Measurements from ENCODE around the gene UNK.
"Not testable (repeated sequence)": the region's sequence is repeated elsewhere in the genome, so short reads cannot be mapped to it uniquely, and the experiment has no call there.

UNK gene

DNA sequence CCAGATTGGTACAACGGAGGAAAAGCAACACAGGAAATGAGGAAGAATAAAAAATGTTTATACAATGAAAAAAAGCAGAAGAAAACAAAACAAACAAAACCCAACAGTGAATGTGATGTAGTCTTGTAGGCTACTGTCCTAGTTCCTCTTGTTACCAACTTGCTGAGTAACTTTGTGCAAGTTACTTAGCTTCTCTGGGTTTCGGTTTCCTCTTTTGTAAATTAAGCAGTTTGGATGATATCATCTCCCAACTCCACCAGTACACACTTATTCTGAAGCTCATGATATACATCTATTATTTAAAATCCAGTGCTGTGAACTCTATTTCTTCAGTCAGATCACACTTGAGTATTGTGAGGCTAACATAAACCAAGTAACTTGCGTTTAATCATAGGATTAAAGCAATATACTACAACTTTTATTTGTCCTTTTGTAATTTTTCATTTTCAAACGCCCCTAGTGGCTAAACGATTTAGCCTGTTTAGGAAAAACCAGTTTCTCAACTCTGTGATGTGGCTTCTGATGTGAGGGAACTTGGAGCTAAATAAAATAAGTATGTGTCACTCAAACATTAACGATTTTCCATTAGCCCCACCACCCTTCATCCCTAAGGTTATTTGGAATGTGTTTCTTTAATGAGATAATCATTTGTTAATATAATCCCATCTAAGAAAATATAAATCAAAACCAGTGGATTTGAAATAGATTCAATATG is 1.4 kb upstream of the UNK start:
- DNase-seq: no peak

DNA sequence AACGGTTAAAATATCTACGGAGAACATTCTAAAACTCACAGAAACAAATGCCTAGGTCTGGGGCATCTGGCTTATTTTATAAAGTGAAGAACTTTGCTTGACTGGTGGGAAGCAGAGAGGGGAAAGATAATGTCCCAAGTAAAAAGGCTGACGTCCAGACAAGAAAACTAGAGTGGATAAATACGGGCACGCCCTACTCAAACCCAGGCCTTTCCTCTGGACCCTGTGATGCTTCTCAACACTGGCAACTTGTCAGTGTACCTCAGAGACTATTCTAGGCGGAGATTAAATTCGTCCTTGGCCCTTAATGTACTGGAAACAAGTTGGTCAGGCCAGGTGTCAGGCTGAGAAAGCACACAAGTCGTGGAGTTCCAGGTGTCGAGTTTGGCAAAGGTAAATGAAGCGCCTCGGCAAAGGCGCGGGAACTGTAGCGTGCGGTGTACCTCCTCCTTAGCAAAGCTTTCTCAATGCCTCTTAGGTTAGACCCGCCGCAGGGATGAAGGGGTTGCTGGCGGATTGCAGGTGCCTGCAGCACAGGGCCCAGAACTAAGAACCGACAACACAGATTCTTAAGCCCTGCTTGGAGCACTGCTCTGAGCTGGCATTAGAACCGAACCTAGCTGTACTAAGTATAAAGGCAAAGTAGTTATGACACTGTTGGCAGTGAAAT is 668 bp upstream of the UNK start:
- DNase-seq: peak in 16 of 42 donors; percentile 10 to 55 (median 34)
- intact Hi-C loops (cut with DNase I): loop anchor here (5.0 to 10.0 kb wide), 2 partner anchors 73 to 111 kb away; partner anchors contain the start of genes TRIM65 and WBP2

More for the DNA sequence above, 1.4 kb upstream of the UNK start:
- intact Hi-C loops (cut with DNase I): loop anchor here (5.0 to 10.0 kb wide), 2 partner anchors 74 to 112 kb away; partner anchors contain the start of genes TRIM65 and WBP2

DNA sequence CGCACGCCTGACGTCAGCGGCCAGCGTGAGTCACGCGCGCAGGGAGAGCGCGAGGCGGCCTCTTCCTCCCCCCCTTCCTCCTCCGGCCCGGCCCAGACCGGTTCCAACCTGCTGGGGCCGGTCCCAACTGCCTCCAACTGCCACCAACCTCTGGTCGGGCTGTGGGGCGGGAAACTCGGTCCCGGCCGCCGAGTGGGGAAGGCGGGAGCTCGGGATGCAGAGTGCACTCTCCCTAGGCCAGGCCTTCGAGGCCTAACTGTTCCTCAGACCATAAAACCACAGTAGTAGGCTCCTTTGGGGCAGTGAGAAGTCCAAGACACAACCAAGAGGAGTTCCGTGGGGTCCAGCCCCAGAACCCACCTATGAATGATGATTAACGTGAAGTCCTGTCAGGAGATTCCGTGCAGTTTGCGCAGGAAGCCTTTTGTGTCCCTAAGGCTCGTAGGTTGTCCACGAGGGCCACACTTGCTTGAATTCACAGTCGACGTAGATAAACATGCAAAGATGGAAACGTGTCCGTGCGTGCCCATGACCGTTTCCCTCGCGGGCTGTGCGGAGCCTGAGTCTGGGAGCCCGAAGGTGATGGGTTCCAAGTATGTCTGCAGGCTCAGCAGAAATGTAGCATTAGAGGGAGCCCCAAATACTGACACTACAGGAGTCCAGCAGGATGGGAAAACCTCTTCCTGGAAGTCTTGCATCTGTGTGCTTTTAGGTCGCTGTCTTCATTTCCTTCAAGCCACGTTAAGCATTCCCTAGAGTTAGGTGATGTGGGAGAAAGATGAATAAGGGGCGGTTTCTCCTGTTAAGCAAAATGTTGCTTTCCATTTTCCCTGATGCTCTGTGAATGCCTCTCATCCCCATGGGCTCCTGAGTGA is 647 bp downstream of the UNK start:
- peak; percentile 63 to 95 (median 87) for DNase-seq
- intact Hi-C loops (cut with DNase I): loop anchor here (10.0 kb wide), 1 partner anchor 110 kb away; the partner anchor contains the start of gene TRIM65

DNA sequence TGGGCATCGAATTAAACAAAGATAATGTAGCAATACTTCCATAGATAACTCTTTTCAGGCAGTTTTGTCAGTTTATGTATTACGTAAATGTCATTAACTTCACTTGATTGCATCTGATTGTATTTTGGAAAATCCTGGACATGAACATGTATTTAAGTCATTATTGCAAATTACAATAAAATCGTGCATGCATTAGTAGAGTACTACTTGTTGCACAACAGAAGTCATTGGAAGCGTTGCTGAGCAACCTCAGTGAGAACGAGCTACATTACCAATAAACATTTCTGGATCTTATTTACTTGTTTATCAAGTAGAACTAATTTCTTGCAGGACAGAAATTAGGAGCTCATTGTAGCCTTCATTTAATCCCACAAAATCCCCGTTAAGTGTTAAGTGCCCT is 6.6 kb downstream of the UNK start:
- intact Hi-C loops (cut with DNase I): no loop called here
- no peak for DNase-seq

DNA sequence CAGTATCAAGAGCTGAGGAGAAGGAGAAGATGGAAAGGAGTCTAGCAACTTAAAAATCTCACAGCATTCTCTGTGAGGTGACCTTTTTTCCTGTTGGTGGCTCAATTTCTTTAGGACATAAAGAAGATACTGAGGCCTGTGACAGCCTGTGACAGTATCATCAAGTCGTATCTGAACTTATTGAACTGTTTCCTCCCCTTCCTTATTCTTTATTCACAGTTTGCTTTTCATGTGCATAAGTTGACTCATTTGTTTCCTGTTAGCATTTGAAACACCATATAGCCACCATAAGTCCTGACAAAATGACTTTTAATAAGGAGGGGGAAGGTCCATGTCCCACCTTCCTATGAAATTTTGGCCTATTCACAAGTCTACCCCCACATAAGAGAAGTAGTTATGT is 8.9 kb downstream of the UNK start:
- DNase-seq: no peak
- intact Hi-C loops (cut with DNase I): no loop called here

DNA sequence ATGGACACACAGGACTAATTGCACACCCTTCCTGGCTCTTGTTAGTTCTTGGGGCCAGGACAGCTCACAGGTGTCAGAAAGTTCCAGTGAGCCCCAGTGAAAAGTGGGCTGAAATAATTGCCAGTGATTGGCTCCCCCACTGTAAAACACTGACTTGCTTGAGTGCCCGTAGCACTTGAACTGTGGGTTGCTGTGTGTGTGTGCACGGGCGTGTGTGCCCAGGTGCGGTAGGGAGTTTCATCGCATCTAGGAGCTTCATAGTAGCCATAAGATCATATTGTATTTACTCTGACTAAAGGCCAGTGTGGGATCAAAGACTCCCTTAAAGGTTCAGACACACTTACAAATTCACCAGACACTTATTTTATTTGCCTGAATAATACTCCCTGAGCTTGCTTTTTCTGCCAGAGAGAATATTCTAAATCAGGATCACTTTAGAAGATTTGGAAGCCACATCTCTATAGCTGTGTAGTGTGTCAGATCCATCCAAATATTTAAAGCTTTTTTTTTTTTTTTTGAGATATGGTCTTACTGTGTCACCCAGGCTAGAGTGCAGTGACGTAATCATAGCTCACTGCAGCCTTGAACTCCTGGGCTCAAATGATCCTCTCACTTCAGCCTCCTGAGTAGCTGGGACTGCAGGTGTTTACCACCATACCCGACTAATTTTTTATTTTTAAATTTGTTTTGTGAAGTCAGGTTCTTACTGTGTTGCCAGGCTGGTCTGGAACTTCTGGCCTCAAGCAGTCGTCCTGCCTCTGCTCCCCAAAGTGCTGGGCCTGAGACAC is 11.4 kb downstream of the UNK start:
- intact Hi-C loops (cut with DNase I): no loop called here

DNA sequence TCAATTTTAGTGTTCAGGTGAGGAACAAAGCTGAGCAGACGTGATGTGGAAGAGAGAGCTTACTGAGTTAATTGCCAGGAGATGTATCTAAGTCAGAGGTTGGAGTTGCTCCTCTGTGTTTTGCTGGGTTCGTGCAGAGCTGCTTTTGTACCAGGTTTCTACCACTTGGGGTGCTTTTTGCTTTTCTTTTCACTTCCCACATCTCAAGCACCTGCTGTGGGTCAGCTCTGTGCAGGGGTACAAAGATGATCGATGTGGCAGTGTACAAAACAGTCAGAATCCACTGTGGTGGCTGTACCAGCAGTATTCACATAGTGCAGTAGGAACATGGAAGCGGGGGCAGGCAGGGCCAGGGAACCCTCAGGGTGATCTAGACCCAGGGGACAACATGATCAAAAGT is 14.8 kb downstream of the UNK start:
- intact Hi-C loops (cut with DNase I): no loop called here
- peak in 1 of 42 donors; percentile 2 for DNase-seq

More for the DNA sequence above, 11.4 kb downstream of the UNK start:
- DNase-seq: peak in 2 of 42 donors; percentile 3 to 12

DNA sequence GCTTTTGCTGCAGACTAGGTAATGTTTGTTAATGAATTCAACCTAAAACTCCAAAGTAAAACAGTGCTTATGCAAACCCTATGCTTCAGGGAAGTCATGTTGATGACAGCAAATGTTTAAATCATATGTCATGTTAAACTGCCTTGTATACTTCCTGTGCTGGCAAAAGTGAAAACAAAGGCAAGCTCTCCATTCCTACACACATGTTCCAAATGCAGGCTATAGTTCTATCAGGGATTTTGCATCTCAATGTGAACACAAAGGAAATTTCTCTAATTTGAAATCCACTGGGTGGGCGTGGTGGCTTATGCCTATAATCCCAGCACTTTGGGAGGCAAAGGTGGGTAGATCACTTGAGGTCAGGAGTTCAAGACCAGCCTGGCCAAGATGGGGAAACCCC is 19.3 kb downstream of the UNK start:
- intact Hi-C loops (cut with DNase I): no loop called here
- DNase-seq: no peak

DNA sequence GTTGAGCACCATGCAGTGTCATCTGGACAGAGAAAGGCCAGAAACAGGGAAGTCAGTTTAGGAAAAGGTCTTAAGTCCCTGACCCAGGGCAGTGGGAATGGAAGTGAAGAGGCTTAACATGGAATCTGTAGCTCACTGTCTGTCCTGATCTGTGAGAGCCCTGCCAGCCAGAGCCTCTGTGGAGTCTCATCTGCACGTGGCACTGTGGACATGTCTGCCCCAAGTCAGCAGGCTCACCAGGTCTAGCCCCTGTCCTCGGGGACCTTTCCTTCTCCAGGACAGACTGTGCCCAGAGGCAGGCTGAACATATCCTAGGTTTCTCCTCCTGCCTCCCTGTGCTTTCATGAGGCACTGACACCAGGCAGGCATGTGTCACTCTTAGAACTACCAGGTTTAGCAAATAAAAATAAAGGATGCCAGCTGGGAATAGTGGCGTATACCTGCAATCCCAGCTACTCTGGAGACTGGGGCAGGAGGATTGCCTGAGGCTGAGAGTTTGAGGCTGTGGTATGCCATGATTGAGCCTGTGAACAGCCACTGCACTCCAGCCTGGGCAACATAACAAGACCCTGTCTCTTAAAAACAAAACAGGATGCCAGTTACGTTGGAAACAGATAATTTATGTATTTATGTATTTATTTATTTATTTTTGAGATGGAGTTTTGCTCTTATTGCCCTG is 22.4 kb downstream of the UNK start:
- no peak for DNase-seq
- intact Hi-C loops (cut with DNase I): no loop called here

DNA sequence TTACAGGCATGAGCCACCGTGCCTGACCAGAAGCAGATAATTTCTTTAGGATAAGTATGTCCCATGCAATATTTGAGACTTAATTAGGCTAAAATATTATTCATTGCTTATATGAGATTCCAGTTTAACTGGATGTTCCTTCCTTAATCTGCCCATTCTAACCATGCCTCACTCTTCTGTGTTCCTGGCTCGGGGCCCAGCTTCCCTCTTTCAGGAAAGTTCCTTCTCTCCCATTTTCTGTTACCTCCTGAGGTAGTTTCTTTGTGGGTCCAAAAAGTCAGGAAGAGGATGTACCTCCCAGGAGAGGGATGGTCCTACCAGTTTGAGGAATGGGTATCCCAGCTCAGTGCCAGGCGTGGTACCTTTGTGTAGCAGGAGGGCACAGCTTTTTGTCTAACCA is 23.3 kb downstream of the UNK start:
- intact Hi-C loops (cut with DNase I): no loop called here
- no peak for DNase-seq

DNA sequence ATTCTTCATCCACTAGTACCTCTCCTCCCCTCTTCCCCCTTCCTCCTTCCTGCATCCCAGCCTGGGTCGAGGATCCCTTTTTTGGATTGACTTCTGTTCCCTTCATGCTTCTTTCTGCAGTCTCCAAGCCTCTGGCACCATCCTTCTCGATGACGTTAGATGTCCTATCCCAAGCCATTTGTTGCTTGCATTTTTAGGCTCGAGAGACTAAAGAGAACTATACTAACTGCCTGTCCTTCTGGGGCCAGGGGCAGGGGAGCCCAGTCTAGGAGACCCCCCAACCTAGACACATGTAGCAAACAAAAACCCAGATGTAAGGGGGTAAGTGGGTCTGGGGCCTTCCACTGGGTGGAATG is 23.9 kb downstream of the UNK start:
- intact Hi-C loops (cut with DNase I): no loop called here
- DNase-seq: no peak

DNA sequence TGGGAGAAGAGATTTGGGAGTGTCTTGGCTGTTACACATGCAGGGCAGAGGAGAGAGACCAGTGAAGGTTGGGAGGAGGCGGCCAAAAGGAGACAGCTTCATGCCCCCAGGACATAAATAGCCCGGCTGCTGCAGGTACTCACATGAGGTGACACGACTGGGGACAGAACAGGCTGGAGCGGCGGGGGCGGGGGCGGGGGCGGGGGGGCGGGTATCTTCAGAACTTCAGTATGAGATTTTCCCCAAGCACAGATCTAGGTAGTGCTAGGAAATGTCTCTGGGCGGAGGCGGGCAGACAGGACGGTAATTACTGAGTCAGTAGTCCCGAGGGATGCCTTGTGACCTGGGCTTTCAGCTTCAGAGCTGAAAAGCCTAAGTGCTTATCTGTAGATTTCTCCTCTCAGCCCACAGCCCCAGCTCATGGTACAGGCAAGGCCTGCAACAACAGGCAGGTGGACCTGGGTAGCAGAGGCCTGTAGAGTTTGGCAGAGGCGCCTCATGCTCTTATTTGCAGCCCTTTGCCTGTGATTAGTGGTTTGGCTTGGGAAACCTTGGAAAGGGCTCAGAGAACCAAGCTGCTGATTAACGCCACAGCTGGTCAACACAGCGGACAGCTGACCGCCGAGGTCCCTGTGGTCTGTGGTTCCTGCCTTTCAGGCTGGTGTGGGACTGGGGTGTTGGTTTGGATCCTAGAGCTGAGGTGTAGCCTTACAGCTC is 24.5 kb downstream of the UNK start:
- intact Hi-C loops (cut with DNase I): no loop called here
- DNase-seq: peak in 1 of 42 donors; percentile 30

DNA sequence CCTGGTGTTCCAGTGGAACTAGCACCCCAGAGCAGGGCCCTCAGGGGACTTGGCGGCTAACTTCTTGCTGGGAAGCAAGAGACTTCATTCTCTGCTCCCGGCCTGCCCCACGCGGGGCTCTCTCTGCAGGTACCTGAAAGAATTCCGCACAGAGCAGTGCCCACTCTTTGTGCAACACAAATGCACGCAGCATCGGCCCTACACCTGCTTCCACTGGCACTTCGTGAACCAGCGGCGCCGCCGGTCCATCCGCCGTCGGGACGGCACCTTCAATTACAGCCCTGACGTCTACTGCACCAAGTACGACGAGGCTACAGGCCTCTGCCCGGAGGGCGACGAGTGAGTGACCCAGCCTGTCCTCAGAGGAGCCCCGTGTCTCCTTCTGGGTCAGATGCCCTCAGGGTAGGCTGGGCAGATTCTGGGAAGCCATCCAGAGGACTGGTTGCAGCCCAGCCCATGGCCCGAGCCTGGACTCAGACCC is 25.1 kb downstream of the UNK start:
- intact Hi-C loops (cut with DNase I): no loop called here
- DNase-seq: no peak

DNA sequence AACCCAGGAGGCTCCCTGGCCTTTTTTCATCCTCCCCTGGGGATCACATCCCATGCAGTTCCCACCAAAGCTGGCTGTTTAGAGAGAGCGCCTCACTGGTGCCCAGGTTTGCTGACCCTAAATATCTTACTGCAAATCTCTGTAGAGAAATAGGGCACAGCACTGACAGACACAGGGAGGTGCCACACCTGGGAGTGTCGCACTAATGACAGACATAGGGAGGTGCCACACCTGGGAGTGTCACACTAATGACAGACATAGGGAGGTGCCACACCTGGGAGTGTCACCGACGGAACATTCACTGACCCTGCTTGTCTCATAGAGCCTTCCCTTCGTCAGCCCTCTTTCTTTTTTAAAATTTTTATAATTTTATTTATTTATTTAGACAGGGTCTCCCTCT is 25.6 kb downstream of the UNK start:
- intact Hi-C loops (cut with DNase I): no loop called here
- no peak for DNase-seq

DNA sequence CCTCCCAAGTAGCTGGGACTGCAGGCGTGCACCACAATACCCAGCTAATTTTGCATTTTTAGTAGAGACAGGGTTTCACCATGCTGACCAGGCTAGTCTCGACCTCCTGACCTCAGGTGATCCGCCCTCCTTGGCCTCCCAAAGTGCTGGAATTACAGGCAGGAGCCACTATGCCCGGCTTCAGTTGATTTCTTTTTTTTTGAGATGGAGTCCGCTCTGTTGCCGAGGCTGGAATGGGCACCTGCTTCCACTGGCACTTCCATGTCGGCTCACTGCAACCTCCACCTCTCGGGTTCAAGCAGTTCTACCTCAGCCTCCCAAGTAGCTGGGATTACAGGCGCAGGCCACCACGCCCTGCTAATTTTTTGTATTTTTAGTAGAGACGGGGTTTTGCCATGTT is 26.1 kb downstream of the UNK start:
- DNase-seq; intact Hi-C loops (cut with DNase I): not testable (repeated sequence)

DNA sequence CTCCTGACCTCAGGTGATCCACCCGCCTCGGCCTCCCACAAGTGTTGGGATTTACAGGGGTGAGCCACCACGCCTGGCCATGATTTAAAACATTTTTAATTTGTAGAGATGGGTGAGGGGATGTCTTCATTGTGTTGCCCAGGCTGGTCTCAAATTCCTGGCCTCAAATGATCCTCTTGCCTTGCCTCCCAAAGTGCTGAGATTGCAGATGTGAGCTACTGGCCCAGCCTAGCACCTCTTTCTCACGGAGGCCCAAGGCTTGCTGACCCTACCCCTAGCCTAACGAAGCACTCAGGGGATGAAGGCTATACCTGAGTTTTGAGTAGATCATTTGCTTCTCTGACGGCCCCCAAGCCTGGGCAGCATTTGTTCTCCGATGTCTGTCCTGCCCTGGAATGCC is 26.6 kb downstream of the UNK start:
- intact Hi-C loops (cut with DNase I): no loop called here
- no peak for DNase-seq

DNA sequence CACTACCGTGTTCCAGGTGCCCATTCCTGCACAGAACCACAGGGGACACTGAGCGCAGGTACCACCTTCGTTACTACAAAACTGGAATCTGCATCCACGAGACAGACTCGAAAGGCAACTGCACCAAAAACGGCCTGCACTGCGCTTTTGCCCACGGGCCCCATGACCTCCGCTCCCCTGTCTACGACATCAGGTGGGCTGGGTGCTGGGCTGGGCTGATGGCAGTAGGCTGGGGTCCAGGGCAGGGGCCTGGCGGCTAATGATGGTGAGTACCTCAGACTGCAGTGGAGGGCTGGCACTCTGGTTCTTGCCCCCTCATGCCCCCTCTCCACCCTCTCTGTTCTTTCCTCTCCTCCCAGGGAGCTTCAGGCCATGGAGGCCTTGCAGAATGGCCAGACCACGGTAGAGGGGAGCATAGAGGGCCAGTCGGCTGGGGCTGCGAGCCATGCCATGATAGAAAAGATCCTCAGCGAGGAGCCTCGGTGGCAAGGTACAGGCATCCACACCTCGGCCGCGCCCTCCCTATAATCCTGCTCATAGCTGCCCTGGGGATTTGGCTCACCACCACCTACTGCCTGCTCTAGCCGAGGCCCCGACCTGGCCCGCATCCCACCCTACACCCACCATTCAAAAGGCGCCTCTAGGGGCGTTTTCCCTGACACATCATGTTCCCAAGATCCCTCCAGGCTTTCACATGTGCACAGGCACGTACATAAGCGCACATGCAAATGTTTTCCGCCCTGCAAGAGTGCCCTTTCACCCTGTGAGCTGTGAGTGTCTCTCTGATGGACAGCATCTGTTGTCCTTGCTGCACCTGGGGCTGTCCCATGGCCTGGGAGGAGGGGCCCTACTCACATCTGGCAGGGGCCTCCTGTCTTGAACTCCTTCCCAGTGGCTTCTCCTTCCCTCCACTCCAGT is 27.7 kb downstream of the UNK start:
- intact Hi-C loops (cut with DNase I): no loop called here
- no peak for DNase-seq
